GM19372 (cell line): ENCODE measurements around the gene GTF2E1.
"Not testable (repeated sequence)": the region's sequence is repeated elsewhere in the genome, so short reads cannot be mapped to it uniquely, and the experiment has no call there.

Experiments used
- ATAC-seq: cut with Tn5 transposase; IDR thresholded peaks from one replicate; pipeline ENCODE4 v1.9.1; 2021; ENCODE audit warnings: mild to moderate bottlenecking, low read depth, moderate library complexity; ENCODE audit not compliant: unreplicated experiment

Gene GTF2E1

DNA sequence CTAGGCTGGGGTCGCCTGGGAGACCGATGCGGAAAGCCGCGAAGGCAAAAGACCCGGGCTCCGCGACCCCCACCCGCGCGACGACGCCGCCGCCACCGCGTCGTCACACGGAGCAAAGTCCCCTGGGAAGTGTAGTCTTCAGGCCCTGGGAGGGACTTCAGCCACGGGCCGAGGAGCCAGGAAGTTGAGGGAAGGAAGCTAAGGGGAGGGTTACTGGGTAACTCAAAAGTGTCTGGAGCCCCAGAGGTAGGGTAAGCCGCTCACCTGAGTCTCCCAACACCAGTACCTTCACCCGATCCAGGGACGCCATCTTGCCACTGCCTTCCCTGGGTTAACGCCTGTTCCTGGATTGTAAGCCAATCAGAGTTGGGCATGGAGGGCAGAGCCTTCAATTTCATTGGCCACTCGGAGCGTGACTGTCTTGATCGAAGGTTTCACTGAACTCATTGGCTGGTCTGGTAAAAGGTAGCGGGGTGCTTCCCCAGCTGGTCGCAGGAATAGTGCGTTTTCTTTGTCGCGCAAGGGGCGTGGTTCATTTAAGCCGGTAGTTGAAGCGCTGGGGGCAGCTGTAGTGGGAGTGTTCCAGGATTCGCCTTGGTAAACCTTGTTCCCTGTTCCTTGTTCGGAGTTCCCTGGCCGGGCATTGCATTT lies at the start of gene GTF2E1, which contains the start of gene RABL3:
GTF2E1 (plus strand) TSS at position 547 of the 651 bp plus-strand sequence. CDS start 7,809 bp downstream, outside the sequence.
RABL3 (minus strand) TSS at position 319 of the 651 bp plus-strand sequence; CDS start at position 310, 9 bp downstream.
- ATAC-seq, result peak; percentile 98

DNA sequence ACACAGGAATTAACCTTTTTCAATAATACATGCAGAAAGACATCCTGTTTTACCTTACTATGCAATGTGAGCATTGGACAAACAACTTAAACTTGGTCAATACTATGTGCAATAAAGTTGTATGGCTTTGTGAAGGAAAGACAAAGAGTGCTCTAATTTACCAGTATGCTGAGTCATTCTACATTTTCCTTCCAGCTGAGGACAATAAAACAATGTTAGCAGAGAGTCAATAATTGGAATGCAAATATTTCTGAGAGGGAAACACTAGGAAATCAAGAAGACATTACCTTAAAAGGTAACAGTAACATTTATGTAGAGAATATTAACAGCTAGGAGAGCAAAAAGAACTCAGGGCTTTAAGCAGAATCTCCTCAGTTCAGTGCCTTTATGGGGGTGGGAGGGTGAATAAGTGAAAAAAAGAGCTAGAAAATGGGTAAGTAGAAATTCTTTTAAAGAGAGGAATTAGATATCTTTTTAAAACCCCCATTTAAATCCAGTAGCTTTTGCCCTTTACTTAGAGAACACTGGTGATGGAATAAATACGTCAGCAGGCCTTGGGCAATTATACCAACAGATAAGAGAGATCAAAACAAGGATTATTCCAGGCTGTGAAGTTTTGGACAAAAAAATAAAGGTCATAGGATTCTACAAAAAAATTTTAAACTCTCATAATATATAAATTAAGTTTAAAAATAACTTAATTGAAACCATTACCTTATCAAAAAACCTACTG lies 48.9 kb upstream of the GTF2E1 start:
- no peak for ATAC-seq

DNA sequence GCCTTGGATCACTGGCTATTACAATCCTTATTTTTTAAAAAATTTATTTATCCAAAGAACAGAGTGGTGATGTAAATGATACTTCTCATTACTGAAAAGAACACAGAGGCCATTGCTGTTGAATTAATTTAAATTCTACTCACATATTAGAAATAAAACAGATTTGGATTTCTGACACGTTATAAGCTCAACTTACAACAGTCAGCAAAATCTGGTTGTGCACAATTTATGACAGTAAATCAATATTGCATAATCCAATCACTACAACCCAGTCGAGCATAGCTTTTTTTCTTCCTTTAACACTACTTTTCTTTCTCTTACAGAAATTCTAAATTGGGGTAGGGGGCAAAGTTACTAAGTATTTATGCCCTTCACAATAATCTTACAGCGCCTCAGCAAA lies 43.2 kb upstream of the GTF2E1 start:
- ATAC-seq, result no peak

DNA sequence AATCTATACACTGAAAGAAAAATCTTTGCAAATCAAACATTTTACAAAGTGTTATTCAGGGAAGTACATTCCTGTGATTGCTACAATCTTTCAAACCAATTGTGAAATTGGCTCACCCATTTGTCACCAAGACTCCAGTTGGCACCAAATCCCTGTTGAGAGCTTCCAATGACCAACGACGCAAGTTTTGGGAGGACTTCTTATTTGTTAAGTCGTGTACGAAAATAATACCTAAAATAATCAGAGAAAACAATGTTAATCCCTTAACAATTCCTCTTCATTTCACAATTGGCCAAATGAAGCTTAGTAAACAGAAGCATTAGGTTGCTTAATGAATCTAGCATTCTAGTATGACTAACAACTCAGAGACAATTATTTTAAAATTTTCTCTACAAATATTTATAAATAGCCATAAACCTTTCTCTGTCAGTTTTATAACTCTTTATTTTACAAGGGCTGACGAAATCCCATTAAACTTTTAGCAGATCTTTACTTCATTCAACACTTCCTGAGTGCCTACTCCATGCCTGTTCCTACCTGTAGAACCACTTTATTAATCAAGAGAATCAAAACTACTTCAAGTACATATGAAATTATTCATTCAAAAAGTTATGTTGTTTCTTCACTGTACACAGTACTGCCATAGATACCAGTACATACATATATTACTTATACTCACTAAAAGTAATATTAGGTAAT lies 36.5 kb upstream of the GTF2E1 start:
- no peak for ATAC-seq

DNA sequence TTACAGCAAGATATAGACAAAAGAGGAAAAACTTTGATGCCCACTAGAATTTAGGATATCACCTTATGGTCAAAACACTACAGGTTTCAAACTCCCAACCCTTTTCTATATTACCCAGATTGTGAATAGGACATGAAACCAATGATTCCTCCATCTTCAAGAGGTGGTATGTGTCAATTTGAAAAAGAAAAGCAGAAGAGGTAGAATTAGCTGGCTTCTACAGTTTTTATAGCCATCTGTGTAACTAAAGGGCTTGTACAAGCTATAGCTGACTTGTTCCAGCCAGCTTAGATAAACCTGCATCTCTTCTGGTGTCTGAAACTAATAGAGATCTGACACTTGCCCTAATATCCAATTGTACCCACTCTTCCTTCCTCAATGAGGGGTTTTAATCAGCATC lies 35.6 kb upstream of the GTF2E1 start:
- ATAC-seq, result no peak

DNA sequence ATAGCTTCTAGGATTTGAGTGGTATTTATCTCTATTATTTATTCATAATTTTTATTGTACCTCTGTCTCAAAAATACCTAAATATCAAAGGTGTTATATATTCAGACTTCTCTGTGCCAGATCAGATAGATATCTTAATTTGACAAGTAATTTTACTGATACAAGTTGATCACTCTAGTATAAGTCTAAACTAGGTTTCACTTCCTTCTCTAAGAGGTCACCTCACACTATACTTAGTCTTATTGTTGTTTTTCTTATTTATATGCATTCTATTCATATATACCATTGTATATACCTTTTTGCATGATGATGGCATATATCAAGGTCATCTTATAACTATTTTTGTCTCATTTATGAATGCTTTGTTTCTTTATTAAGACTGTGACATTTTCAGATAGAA lies 34.1 kb upstream of the GTF2E1 start:
- peak; percentile 80 for ATAC-seq

DNA sequence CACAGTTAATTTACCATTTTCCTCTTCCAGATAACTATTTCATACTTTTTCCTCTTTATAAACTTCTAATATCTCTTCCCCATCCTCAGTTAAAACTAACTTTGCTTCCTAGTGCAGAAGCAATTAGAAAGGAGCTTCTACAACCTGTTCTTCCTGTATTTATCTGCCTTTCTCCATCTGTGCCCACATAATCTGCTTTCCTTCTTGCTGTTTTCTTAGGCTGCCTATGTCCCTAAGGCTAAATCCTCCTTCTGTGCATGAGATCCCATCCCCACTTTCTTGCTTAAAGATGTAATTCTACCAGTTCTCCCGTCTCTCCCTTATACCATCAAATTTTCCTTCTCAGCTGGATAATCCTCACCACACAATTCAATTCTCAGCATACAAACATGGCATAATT lies 32.2 kb upstream of the GTF2E1 start:
- ATAC-seq, result no peak

DNA sequence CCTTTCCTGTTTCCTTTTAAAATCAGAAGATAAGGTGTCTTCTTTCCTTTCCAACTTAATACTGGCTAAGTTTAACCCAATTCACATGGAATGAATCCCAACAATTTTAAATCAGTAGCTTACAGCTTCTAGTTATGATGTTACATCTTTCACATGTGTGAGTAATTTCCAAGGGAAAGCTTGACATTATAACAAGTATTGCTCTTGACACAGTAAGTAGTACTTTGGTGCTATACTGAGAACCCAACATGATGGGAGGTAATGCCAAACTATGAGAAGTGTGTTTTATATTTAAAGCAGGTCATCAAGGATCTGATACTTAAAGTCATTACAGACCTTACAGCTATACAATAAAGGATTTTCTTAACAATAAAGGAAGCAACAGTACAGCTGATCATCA lies 29.3 kb upstream of the GTF2E1 start:
- ATAC-seq, result no peak

DNA sequence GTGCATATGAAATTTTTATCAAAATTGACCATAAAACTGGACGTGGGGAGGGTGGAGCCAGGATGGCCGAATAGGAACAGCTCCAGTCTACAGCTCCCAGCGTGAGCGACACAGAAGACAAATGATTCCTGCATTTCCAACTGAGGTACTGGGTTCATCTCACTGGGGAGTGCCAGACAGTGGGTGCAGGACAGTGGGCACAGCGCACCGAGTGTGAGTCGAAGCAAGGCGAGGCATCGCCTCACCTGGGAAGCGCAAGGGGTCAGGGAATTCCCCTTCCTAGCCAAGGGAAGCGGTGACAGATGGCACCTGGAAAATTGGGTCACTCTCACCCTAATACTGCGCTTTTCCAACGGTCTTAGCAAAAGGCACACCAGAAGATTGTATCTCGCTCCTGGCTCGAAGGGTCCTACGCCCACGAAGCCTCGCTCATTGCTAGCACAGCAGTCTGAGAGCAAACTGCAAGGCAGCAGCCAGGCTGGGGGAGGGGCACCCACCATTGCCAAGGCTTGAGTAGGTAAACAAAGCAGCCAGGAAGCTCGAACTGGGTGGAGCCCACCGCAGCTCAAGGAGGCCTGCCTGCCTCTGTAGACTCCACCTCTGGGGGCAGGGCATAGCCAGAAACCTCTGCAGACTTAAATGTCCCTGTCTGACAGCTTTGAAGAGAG lies 23.2 kb upstream of the GTF2E1 start:
- ATAC-seq, result not testable (repeated sequence)

DNA sequence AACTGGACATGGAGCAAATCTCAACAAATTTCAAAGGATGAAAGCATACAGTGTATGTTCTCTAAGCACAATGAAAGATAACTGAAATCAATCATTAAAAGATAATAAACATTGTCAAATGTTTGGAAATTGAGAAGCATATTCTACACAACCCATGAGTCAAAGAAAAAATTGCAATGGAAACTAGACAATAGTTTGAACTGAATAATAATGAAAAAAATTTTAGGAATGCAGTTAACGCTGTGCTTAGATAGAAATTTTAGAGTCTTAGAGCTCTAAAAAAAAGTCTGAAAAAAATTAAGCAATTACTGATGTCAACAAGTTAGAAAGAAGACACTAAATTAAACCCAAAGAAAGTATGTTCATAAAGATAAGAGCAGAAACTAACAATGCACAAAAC lies 15.8 kb upstream of the GTF2E1 start:
- ATAC-seq, result no peak

DNA sequence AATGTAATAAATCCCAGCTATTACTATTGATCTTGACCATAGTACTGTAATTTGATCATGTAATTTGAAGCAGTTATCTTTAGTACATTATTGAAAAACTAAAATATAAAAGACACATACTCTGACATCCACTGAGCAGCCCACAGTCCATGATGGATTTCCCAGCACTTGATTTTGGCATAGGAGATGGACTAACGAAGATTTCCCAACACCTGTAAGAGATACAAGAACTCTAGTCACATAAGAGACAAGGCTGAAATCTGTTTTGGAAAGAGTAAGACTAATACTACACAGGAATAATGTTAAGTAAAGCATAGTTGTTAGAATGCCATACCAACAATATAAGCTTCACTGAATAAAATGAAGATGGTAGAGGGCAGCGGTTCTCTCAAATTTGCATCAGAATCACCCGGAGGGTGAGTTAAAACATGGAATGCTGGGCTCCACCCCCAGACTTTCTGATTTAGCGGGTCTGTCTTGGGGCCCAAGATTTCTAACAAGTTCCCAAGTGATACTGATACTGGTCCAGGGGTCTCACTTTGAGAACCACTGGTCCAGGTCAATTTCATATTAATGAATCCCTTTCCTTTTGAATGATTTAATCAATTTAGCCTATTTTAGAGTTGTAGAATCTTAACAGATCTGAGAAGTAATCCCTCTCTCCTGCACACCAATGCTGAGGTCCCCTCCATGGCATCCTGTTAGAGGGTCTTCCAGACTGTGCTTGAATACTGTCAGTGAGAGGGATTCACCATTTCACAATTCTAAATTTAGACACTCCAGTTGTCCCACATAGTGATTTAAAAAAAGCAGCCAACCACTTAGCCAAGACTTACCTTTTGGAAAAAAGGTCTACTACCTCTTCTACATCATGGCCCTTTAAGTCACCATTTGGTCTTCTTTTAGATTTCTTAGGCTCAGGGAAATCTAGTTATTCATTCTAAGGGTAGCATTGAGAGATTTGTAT lies 11.7 kb upstream of the GTF2E1 start:
- ATAC-seq, result no peak

DNA sequence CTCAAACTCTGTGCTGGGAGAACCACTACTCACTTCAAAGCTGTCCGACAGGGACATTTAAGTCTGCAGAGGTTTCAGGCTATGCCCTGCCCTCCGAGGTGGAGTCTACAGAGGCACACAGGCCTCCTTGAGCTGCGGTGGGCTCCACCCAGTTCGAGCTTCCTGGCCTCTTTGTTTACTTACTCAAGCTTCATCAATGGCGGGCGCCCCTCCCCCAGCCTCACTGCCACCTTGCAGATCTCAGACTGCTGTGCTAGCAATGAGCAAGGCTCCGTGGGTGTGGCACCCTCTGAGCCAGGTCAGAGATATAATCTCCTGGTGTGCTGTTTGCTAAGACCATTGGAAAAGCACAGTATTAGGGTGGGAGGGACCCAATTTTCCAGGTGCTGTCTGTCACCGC lies 4.5 kb upstream of the GTF2E1 start:
- ATAC-seq, result not testable (repeated sequence)

DNA sequence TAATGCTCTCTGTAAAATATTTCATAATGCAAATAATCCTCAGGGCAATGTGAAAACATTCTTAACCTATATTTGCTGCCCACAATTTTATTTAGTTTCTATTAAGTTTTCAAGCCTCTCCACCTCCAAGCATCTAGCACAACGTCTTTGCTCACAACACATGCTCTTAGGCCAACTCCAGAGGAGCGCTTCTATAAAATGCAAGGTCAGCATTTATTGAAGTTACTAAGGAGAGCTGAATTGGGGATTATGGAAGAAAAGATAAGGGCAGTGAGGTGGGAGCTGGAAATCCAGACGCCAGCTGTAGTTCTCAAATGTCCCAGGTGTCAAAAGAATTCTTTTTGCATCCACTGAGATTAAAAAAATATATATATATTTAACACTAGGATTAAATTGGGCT lies 1.2 kb upstream of the GTF2E1 start:
- ATAC-seq, result no peak

DNA sequence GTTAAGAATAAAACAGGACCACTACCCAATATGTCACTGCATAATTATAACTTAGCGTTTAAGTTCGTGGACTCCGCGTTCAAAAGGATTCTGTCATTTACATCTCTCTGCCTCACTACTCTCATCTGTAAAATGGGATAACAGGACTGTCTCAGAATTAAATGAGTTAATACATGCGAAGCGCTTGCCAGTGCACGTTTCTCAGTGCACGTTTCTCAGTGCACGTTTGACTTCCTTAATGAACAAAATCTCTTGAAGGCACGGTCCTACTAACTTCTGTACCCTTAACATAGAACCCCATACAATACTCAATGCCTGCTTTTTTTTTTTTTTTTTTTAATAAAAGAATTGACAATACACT lies 727 bp upstream of the GTF2E1 start:
- ATAC-seq, result peak; percentile 8

DNA sequence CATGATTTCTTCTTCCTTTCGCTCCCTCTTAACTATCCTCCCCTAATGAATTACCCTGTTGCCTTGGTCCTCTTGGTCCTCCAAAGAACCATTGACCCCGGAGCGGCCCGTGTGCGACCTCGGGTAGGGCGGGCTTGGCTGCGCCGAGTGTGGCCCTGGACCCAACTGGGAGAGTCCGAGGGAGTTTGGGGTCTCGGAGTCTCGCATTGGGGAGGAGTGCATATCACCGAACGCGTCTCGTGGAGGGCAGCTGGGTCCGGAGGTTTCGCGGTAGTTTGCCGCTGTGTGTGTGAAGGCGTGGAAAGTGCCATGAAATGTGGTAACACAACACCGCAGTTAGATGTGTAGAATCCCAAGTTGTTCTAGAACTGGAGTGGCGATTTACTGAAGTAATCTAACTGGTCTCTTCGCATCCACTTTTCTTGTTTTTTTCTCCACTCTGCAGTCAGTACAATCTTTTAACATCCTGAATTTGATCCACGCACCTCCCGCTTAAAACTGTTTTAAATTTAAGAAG lies 363 bp downstream of the GTF2E1 start:
- peak; percentile 16 for ATAC-seq

DNA sequence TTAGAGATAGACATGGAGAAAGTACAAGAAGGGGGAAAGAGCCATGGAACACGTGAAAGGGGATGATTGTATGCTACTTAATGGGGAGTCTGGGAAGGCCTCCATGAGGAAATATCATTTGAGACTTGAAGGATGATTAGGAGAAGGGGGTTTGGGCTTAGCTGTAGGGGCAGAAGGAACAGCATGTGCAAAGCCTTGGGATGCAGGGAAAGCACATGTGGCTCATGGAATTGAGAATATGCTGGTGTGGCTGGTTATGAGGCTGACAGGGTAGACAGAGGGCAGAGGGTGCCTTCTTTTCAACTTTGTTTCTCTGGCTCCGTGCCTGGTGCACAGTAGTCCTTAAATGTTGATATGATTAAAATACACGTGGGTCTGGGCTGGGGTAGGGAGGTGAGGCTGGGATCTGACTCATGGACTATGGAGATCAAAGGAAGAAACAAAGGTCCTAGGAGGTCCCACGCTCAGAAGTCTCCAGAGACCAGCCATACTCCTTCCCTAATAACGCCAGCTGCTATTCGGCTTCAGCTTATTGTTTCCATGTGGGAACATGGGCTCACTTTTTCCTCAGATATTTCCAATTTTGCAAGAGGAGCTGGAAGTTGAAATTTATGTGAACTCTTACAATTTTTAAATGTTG lies 1.1 kb downstream of the GTF2E1 start:
- no peak for ATAC-seq

DNA sequence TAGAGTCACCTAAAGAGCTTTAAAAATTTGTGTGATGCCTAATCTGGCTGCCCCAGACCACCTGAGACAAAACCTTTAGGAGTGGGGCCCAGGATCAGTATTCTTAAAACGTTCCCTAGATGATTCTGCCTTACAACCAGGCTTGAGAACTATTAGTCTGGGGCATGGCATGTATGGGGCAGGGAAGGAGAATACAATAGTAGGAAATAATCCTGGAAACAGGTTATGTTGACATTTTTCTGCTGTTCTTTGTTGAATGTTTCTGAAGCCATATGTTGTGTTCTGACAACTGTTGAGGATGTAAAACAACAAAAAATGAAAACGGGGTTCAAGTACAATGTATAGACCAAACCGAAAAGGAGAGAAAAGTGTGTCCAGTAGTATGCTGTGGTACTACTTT lies 2.9 kb downstream of the GTF2E1 start:
- no peak for ATAC-seq

DNA sequence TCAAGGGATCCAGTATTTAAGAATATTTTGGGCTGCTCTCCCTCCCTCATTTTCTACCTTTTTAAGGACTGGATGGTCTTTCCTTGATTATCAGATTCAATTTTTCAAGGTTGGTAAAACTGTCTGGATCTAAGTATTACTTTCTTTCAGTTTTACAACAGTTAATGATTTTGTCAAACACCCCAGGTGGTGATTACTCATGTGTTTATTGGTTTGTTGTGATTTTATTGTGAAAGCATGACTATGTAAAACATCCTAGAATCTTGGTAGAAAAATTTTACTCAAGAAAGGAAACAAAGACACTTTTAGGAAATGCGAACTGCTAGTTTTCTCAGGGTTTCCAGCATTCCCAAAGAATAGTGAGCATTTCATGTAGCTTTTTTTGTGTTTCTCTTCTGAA lies 7.3 kb downstream of the GTF2E1 start:
- no peak for ATAC-seq

DNA sequence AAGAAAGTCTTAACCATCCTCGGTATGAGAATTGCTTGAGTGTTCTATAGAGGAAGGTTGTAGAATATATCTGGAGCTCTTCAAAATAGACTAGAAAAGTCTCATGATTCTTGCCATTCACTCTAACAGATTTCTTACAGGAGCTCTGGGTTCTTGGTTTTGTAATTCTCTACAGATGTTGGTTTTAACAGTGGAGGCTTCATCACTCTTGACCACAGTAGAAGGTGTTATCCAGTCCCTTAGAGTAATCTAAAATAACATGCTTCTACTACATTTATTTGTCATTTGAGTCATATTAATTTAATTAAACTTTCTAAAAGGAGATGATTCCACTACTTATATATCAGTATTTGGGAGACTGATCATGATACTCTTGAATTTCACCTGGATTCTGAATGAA lies 9.7 kb downstream of the GTF2E1 start:
- ATAC-seq, result no peak
